Measurements from ENCODE around the gene CTSD.

DNA sequence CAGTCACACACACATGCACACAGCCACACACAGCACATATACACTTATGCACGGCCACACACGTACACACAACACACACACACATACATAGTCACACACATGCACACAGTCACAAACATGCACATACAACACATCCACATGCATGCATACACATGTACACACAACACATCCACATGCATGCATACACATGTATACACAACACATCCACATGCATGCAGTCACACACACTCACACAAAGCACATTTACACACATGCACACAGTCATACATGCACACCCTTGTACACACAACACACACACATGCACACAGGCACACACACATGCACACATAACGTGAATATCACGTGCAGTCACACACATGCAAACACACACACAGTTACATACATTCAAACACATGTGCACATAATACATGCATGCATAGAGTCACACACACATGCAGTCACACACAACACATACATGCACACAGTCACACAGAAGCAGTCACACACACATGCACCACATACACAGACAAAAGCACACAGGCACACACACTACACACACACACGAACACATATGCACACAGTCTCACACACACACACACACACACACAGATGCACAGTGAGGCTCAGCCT is 32.2 kb downstream of the CTSD start:
- TF ChIP-seq, protein P1, sequence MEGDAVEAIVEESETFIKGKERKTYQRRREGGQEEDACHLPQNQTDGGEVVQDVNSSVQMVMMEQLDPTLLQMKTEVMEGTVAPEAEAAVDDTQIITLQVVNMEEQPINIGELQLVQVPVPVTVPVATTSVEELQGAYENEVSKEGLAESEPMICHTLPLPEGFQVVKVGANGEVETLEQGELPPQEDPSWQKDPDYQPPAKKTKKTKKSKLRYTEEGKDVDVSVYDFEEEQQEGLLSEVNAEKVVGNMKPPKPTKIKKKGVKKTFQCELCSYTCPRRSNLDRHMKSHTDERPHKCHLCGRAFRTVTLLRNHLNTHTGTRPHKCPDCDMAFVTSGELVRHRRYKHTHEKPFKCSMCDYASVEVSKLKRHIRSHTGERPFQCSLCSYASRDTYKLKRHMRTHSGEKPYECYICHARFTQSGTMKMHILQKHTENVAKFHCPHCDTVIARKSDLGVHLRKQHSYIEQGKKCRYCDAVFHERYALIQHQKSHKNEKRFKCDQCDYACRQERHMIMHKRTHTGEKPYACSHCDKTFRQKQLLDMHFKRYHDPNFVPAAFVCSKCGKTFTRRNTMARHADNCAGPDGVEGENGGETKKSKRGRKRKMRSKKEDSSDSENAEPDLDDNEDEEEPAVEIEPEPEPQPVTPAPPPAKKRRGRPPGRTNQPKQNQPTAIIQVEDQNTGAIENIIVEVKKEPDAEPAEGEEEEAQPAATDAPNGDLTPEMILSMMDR (IDR thresholded peaks at IDR 0.05) = no peak
- no peak for TF ChIP-seq POLR2AphosphoS5 (IDR thresholded peaks at IDR 0.05)
- no peak for TF ChIP-seq POLR2A (IDR thresholded peaks at IDR 0.05)

Data from breast epithelium (tissue), 3 donors.